ENCODE results near the gene PLD6.
"Not testable (repeated sequence)": the region's sequence is repeated elsewhere in the genome, so short reads cannot be mapped to it uniquely, and the experiment has no call there.

Gene PLD6

DNA sequence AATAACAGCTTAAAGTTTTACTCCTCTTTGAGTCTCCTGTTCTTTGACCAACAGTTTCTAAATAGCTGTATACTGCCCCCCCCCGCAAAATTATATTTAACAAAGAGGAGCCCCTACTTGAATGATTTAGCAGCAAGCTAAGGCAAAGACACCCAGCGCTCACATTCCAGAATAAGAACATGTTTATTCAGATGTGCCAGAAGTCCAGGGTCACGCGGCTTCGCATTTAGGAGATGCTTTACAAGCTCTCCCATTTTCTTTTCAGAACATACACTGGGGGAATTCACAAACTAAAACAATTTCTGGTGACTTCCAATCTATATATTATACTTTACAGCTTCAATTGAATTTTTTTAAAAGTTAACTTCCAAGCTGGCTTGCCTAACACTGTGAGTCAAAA lies 5.3 kb downstream of the PLD6 start:
- DNase-seq (ENCODE audit: low read depth): no peak

DNA sequence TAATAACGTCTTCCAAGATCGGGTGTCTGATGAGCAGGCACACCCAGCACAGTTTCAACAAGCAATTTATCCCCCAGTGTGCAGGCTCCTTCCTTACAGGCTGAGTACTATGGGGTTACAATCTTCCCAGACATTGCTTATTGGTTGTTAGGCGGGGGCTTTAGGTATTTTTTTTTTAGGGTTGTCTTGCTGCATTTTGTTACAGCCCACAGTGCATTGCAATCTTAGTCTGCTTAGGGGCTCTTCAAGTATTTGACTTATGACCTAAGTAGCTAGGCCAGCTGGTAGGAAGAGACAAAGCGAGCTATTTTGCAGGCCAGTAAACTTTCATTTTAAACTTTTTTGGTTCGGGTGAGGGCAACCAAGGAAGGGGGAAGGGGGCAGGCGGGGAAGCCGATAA lies 5.8 kb downstream of the PLD6 start:
- no peak for DNase-seq (ENCODE audit: low read depth)

DNA sequence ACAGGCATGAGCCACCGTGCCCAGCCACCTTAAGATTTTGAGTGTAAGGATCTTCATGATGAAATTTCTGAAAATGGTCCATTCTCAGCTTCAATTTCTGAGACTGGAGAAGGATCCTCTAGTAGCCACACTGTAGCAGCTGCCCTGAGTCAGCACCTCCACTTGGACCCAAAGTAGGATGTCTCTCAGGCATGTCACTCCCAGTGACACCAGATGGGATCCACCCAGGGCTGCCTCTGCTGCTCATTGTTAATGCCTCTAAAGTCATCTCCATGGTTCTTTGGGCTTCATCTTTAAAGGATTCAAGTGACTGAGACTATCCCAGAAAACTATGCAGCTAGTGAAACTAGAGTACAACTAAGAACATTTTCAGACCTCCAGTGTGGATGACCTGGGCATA lies 7.9 kb downstream of the PLD6 start:
- DNase-seq (ENCODE audit: low read depth): no peak

DNA sequence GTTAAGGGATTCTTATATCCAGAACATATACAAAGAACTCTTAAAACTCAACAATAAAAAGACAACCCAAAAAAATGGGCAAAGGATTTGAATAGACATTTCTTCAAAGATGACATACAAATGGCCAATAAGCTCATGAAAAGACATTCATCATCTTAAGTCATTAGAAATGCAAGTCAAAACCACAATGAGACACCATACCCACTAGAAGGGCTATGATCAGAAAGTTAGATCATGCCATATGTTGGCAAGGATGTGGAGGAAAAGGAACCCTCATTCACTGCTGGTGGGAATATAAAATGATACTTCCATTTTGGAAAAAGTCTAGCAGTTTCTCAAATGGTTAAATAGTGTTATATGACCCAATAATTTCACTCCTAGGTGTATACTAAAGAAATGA lies 9.4 kb downstream of the PLD6 start:
- DNase-seq (ENCODE audit: low read depth): no peak

DNA sequence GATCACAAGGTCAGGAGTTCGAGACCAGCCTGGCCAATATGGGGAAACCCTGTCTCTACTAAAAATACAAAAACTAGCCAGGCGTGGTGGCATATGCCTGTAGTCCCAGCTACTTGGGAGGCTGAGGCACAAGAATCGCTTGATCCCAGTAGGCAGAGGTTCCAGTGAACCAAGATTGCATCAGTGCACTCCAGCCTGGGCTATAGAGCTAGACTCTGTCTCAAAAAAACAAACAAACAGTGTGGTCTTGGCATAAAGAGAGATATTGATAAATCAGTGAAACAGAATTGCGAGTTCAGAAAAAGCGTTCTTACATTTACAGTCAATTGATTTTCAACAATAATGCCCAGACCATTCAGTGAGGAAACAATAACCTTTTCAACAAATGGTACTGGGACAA lies 10.7 kb downstream of the PLD6 start:
- DNase-seq (ENCODE audit: low read depth): not testable (repeated sequence)

DNA sequence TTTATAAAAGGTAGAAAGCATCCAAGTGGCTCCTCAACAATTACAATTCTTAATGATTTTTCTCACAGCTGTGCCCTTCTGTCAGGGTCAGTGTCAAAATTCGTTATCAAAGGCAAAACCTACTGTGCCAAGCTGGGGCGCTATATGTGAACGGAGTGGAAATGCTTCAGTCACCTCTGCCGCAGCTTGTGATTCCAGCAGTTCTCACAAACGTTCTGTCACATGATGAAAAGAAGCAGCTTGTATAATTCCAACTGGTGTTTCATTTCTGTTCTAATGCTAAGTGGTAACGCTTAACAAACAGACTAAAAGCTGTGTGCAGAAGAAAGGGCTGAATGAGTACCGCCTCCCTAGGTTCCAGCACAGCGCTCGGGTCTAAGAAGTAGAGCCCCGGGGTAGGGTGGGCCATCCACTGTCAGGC lies 14.2 kb downstream of the PLD6 start:
- DNase-seq (ENCODE audit: low read depth): no peak

DNA sequence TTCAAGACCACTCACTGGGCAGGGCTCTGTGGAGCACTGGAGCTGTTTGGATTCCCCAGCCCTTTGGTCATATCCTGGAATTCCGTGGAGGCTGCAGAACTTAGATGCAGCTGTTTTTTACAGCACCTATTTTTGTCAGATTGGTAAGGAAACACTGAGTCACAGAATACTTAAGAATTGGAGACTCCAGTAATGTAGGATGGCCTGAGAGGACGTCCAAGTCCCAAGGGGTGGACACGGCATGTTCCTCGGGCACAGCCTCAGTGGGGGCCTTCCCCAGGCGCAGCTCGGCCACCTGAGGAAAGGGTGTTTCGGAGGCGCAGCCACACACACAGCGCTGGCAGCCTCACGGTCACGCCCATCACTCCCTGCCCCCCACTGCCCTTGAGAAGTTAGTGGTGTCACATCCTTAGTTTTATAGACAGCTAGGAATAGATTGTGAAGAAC lies 14.8 kb downstream of the PLD6 start:
- no peak for DNase-seq (ENCODE audit: low read depth)

DNA sequence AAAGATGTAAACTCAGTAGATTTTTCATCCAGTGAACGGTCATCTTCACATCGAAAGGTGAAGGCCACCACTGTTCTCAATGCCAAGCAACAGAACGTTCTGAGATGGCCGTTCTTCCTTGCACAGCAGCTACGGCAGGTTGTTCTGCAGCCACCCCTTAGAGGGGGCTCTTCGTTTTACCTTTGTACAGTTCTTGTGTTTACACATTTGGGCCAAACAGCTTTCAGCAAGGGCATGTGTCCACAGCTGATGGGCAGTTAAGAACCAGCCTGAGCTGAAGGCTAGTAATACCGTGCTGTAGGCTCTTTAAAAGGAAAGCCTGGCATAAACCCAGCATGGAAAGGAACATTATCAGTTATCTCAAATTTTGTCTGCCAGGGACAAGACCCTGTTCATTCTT lies 15.9 kb downstream of the PLD6 start:
- no peak for DNase-seq (ENCODE audit: low read depth)

DNA sequence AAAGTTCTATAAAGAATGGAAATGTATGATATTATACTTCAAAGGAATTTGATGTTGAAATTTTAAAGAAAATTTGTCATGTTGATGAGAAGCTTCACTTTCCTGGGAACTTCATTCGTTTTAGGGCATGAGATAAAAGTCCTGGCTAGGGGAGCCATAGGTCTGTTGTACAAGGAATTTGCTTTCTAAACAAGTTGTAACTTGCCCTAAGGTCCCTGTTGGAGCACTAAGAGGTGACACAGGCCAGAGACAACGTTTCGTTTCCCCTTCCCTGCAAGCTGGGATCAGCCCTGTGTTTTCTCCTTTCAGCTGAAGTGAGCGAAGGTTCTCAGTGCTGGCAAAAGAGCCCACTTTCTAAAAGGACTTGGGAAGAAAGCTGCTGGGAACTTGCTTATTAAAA lies 16.6 kb downstream of the PLD6 start:
- DNase-seq (ENCODE audit: low read depth): no peak

DNA sequence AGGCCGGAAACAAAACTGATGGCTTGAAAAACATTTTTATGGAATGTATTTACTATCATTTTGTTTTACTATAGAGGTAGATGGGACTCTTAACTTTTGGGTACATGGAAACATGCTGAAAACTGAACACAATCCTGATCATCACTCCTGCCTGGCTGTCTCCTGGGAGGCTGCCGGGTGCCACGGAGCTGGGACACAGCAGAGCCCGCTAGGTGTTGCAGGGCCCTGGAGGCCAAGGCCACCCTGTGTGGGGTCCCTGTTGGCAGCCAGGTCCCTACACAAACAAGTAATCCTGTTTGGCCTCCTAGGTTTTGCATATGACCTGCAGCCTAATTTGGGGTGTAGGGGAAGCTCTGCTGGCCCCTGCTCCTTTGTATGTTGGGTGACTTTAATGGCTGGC lies 17.5 kb downstream of the PLD6 start:
- no peak for DNase-seq (ENCODE audit: low read depth)

DNA sequence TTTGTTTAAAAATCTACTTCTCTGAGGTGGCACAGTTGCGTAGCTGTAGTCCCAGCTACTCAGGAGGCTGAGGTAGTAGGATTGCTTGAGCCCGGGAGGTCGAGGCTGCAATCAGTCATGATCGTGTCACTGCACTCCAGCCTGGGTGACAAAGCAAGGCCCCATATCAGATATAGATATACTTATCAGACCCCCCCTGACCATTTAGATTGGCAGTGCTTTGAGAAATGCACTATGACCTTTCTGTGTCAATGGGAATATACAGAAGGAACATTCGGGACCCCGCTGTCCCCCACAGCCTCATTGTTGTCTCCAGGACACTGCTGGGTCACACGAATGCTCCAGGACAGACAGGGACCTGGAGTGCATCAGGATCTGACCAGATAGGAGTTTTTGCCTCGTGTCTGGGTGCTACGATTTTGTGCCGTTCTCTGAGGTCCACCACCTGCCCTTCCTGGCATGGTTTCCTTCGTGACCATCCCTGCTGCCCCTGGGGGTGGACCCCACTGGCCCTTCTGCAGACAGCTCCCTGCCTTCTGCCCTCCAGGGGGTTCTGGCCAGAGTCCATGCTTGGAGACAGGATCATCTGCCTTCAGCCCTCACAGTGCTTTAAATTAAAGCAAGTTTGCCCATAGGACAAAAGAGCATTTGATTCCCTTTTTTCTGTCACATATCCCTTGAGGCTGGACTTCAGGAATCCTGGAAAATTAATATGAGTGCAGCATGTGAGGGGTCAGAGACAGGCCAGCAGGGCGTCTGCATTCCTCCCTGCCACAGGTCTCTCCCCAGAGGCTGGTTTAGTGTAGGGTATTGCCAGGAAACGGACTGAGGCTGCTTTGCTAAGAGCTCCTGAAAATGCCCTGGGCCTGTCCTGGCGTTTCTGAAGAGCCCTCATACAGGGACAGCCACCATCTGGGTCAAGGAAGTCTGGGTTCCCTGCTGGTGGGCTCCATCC lies 19.3 kb downstream of the PLD6 start:
- DNase-seq (ENCODE audit: low read depth): no peak

DNA sequence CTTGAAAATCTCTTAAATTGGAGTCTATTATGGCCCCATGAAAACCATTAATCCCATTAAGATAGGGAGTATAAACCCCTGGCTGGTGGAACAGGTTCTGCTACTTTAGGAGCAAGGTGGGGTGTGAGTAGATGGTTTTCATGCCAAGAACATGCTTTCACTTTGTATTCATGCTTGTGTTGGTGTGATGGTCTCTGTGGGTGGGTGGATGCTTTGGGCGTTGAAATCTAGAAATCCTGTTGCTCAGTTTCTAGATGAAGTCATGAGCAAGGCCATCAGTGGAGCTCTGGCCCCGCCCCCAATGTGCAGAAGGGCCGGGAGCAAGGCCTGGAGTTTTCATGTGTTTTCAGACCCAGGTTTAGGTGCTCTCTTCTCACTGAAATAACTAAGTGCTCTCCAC lies 20.1 kb downstream of the PLD6 start:
- no peak for DNase-seq (ENCODE audit: low read depth)

DNA sequence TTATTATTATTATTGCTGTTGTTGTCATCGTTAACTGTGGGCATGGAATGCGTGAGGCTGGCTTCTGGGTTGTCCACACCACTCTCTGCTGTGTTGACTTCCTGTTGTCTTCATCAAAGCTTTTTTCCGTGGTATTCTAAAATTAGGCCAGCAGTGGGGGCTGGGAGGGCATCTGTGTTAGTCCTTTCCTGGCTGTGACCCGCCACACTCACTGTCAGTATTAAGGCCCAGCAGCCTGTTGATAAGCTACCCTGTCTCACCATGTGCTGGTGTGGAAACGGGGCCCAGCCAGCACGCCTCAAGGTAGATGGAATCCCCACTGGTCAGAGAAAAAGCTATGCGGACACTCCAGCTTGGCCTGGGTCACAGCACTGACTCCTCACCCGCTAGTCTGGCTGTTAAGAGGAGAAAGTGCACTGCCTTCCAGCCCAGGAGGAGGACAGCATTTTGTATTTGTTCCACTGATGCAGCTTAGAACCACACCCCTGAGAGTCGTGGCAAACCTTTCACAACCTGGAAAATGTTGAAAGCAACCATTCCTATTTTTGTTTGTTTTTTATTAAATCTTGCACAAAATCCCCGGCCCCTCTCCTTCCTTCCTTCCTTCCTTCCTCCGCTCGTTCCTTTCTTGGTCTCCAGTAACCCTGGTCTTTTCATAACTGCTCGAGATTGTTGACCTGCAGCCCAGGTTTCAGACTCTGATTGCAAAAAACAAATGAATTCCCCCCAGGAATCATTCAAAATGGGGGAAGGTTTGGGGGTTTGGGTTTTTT lies 21.0 kb downstream of the PLD6 start:
- not testable (repeated sequence) for DNase-seq (ENCODE audit: low read depth)

DNA sequence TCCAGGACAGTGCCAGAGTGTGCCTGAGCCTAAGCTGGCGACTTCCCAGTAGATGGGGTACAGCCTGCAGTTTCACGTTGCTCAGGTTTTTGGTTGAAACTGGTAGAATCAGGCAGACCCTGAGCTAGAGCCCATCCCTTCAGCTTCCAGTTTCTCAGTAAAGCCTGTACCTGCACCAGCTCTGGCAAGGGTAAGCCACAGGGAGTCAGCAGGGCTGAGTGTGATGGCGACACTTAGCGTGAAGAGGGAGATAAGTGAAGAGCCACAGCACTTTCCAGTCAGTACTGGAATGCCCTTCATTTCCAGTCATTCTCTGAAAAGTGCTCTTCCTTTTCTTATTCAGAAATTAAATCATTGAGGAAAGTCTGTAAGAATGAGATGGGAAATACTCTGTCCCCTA lies 22.4 kb downstream of the PLD6 start:
- no peak for DNase-seq (ENCODE audit: low read depth)

DNA sequence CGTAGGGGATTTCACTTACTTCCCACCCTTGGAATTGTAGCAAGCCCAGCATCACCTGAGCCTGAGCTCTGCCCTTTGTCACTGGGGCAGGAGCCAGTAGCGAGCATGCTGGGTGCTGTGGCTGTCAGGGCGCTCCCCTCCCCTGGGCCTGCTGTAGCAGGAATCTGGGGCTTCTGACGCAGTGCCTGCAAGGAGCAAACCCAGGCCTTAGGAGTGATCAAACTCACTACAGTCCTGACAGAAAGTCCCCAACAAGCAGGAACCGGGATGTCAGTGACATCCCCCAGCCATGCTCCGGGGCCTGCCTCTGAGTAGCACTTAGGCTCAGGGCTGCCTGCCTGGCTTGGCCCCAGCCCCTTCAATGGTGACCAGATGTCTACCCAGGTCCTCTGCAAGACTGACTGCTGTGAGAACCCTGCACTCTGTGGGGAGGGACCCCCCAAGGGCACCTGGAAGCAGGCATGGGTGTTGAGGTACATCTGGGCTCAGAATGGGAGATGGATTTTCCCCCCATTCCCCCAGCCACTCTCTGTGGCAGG lies 23.5 kb downstream of the PLD6 start:
- no peak for DNase-seq (ENCODE audit: low read depth)

DNA sequence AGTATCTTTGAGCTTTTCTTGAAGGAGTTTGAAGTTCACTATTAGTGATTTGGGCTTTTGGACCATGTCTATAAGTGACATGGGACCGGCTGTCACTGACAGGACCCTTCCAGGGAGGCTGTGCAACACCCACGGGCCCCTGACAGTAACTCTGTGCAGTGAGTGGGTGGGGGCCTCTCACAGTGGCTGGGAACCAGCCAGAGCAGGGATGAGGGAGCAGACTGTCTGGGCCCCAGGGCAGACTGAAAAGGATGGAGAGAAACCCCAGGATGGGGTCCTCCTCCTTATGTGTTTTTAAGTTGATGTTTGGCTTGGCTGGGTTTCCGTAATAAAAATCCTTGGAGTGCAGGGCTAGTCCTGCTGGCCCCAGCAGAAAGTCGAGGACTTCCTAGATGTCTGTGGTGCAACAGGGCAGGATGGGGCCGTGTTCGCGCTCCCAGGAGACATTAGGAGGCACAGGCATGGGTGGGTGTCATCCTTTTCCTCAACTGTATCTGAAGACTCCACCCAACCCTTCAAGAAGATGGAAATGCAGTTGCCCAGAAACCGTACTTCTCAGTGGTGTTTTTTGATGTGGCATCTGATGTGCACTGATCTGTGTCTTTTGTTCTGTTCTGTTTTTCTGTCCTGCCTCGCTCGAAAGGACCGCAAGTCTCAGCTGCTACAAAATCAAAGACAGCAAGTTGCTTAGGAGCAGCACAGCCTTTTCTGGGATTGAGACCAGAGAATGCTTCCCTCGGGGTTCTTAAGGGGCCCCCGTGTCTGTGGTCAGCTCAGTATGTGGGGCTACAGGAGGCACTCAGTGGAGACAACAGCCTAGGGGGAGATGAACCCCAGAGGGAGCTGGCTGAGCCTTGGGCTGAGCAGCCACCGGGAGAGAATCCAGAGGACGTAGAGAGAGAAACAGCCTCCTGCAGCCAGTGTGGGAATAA lies 24.2 kb downstream of the PLD6 start:
- peak; percentile 30 for DNase-seq (ENCODE audit: low read depth)

DNA sequence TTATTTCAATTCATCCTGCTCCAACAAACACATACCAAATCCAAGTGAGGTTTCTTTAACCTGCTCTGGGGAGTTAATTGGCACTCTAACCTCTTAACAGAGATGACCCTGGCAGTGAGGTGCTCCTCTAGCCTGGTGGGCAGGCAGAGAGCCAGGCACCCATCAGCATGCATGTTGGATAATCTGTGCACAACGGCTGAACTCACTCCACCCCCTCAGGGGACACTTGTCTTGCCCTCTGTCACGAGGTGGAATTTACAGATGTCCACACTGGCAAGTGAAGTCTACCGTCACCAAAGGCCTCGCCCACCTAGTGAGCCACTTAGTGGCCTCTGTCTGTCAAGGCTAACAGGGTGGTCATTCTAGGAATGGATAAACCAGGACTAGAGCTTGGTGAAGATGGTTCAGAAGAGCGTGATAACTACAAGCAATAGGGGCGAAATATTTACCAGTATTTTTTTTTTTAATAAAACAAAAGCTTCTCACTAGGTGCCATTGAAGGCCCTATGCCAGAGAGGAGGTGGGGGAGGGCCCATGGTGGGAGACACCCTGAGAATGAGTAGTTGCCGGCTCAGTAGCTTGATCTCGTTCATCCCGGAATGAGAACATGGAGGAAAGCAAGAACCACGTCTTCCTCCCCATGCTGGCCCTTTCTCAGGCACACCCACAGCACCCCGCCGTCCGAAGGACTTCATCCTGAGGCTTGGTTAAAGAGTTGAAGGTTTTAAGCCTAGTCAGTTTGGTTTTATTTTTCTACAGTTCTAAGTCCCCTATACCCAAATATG lies 25.2 kb downstream of the PLD6 start:
- no peak for DNase-seq (ENCODE audit: low read depth)

DNA sequence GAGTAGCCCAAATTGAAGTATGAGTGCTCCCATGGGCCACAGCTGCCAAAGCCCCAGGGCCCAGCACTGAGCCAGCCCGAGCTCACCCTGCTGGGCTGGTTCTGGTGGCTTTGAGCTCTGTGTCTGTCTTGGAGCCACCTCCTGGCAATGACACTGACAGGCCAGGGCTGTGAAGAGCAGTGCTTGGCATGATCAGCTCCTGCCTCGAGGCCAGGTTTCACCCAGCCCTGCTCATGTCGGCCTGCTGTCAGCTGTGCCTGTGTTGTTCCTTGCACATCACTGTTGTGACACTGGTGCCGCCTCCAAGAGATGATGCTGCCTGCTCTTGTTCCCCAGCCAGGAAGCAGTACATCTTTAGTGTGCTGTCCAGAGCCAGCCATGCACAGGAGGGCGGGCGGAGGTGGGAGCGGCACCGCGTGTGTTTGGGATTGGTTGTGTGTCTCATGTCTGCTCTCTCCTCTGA lies 26.0 kb downstream of the PLD6 start:
- DNase-seq (ENCODE audit: low read depth): no peak

DNA sequence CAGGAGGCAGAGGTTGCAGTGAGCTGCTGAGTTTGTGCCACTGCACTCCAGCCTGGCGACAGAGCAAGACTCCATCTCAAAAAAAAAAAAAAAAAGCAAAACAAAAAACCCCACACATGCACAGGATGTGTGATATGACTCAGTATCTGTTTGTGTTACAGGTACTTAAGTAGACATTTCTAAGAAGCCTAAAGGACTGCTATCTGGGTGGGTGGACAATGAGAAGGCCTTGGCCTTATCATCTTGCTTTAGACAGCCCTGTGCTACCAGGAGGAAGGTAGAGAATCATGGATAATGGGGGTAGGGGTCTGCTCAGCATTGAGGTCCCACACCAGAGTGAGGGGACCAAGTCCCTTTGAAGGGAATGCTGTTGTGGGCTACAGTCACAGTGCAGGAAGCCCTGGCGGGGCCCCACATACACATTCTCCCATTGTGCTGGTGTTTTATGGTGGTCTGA lies 26.7 kb downstream of the PLD6 start:
- DNase-seq (ENCODE audit: low read depth): no peak

DNA sequence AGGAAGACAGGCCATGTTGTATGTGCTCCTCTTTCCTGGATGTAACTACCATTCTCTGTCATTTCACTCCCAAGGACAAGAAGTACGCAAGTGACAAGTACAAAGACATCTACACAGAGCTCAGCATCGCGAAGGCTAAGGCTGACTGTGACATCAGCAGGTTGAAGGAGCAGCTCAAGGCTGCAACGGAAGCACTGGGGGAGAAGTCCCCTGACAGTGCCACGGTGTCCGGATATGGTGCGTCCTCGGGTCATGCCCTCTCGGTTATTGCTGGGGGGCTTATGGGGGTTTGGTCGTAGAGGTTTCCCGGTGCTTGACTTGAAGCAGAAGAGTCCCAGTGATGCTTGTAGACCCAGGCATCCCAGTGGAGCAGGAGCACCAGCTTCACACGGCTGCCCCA lies 29.0 kb downstream of the PLD6 start:
- DNase-seq (ENCODE audit: low read depth): no peak

DNA sequence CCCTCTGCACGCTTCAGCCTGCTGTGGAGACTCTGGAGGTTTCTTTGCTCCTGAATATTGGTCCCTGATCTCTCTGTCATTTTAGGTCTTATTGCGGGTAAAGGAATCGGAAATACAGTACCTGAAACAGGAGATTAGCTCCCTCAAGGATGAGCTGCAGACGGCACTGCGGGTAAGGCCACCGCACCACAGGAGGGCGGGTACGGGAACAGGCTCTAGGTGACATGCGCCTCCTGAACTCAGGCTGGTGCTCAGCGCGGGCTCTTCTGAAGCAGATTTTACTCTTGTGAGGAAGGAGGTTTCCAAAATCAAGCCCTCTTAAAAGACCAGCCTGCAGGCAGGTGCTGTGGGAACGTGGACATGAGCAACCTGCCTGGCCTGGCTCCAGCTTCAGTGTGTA lies 29.8 kb downstream of the PLD6 start:
- DNase-seq (ENCODE audit: low read depth): no peak

Measured in T follicular helper cell (primary cell).